AG04449 (cell line): ENCODE data around the gene SERPINE2.
A peak's percentile ranks its signal among the peaks of the same experiment; 100 is the strongest.

Source experiments
- CTCF ChIA-PET: fragments of 350-600 bp; formaldehyde crosslinking; extraction: SDS; loops from one replicate; lab custom pipeline; 2021; ENCODE audit warnings: antibody characterized with exemption; lab: Yijun Ruan, JAX
- POLR2A ChIA-PET: fragments of 400-600, 350-600 bp; formaldehyde crosslinking; extraction: SDS; loops from one replicate; lab custom pipeline; 2020; ENCODE audit warnings: antibody characterized with exemption, inconsistent platforms; lab: Yijun Ruan, JAX
- DNase-seq: peaks from one replicate; pipeline ENCODE4 v3.0.0-alpha.2; 2010; ENCODE audit warnings: low read depth, low spot score
- H3K4me3 ChIP-seq: 2 replicates; pipeline ENCODE4 v1.5.1; 2011; ENCODE audit warnings: low read depth, mild to moderate bottlenecking, control low read depth, low read length
- CTCF ChIP-seq: IDR thresholded peaks from one replicate; pipeline ENCODE4 v1.5.1; 2011; ENCODE audit warnings: mild to moderate bottlenecking, moderate library complexity, low read length, control low read depth, inconsistent platforms; ENCODE audit not compliant: insufficient read depth; ENCODE audit errors: missing control alignments

The SERPINE2 gene

GRCh38 chr2:224040753-224041152 lies 1.7 kb upstream of the SERPINE2 start:
- DNase-seq, result no peak
- ChIA-PET CTCF (interaction anchor here (1.2 to 3.3 kb wide), 2 partner anchors 9 to 243 kb away, joined by 3 to 20 read pairs; no protein-coding TSS in a partner anchor), POLR2A (no interaction called here)
- no peak for TF ChIP-seq CTCF
- no peak overlapping the region for H3K4me3 ChIP-seq

DNA sequence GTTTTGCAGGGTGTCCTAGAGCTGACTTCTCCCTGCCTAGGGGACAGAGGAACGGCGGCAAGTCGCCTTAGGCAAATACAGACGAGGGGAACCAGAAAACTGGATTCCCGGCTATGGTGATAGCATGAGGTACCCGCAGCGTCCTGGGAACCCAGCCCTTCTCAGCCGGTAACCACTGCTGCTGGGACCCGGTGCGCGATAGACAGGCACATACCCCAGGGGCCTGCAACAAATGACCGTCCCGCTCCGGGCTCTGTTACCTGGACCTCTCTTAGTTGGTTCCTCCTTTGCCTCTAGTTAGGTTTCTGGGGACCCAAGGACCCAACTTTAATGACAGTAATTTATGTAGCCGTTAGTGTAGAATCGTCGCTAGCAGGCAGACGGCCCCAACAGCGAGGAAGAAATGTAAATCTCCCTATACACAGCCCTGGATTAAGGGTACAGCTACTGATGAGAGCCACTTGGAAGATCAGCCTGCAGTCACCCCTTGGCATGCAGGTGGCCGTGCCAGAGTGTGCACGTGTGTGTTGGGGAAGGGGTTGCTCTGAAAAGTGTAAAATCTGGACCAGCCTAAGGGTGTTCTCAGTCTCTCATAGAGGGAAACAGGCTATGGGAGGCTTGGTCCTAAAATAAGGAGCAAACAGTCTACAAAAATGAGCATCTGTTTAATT lies 819 bp upstream of the SERPINE2 start:
- no peak for DNase-seq
- ChIA-PET CTCF (interaction anchor here (0.6 to 7.1 kb wide), 14 partner anchors 9 to 247 kb away, joined by 3 to 68 read pairs (median 4); no protein-coding TSS in a partner anchor), POLR2A (interaction anchor here (0.6 to 1.5 kb wide), 9 partner anchors 46 to 300 kb away, joined by 3 to 9 read pairs (median 4); no protein-coding TSS in a partner anchor)
- H3K4me3 ChIP-seq, result peak overlapping the region; percentile 72
- no peak for TF ChIP-seq CTCF

DNA sequence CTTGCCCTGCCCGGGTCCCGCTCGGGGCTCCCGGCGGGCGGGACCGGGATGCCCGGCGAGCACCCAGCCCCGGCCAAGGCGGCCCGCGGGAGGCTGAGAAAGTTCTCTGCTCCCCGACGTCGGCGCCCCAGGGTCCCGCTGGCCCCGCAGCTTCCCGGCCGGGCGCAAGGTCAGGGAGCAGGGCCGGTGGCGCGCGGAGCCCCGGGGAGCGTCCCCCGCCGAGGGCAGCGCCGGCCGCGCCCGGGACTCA lies 331 bp downstream of the SERPINE2 start:
- ChIA-PET POLR2A (interaction anchor here (0.7 to 1.5 kb wide), 9 partner anchors 47 to 265 kb away, joined by 3 to 9 read pairs (median 3); no protein-coding TSS in a partner anchor), CTCF (interaction anchor here (0.7 to 7.1 kb wide), 11 partner anchors 13 to 248 kb away, joined by 3 to 68 read pairs (median 4); no protein-coding TSS in a partner anchor)
- peak overlapping the region; percentile 72 for H3K4me3 ChIP-seq
- no peak for TF ChIP-seq CTCF
- no peak for DNase-seq

DNA sequence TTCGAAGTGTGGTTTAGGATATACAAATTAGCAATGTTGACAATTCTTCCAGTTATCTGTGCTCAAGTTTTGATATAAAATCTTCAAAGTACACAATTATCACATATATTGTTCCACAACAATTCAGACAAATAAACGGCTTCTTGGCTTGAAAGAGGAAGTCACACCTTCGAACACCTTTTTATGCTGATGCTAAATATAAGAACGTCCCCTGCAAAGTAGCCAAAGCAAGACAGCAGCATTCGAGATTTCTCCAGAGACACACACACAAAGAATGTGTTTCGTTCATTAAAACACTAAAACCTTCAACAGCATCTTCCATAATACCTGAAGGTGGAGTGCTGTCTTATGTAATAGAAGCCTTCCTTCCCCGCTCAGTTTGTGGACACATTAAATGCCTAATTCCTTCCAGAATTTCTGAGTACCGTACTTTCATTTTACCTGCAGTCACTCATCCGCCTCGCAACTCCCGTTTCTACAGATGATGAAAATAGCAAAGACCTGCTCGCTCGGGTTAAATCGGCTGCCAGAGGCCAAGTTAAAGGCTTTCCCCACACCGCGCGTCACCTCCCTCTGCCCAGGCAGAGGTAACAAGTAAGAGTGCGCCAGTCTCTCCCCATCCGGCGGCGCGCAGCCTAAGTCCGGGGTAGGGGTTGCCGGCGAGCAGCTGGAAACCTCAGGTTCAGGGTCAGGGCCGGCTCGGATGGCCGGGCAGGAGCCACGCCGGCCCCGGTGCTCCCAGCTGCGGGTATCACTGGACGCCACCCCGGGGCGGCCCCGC lies 847 bp downstream of the SERPINE2 start:
- TF ChIP-seq CTCF, result no peak
- peak overlapping the region; percentile 72 for H3K4me3 ChIP-seq
- DNase-seq, result no peak
- ChIA-PET POLR2A (interaction anchor here (0.7 to 1.5 kb wide), 4 partner anchors 62 to 245 kb away, joined by 3 to 4 read pairs (median 3); no protein-coding TSS in a partner anchor), CTCF (interaction anchor here (1.3 to 7.1 kb wide), 6 partner anchors 13 to 249 kb away, joined by 3 to 68 read pairs (median 5); no protein-coding TSS in a partner anchor)

- H3K4me3 ChIP-seq, result peak overlapping the region; percentile 72
- TF ChIP-seq CTCF, result no peak
- no peak for DNase-seq
- ChIA-PET POLR2A (interaction anchor here (0.7 to 1.1 kb wide), 3 partner anchors 43 to 240 kb away, joined by 3 read pairs; no protein-coding TSS in a partner anchor), CTCF (interaction anchor here (0.6 to 7.1 kb wide), 4 partner anchors 12 to 246 kb away, joined by 3 to 68 read pairs (median 5); no protein-coding TSS in a partner anchor)
Observed at GRCh38 chr2:224036731-224037361, 2.2 kb downstream of the SERPINE2 start.
